ENCODE results near the gene FZR1. TPM values are rescaled to one million over a fixed set of nuclear protein-coding genes. Genes with fewer than 3 reads are reported as not detected.

Gene FZR1
- total and polyA plus RNA-seq, 9 of the 15 experiments (the other 6 are each of a cell fraction or from before 2014, with no cell fraction given): 0.18 to 48.0 (median 22.2) TPM

- no peak; the same call in 1 of the 2 replicates for TF ChIP-seq ZNF584 (CRISPR knock-in tag; IDR thresholded peaks at IDR 0.05; ENCODE audit: low read depth)
- no peak for TF ChIP-seq CTCFL (IDR thresholded peaks at IDR 0.05; ENCODE audit: borderline replicate concordance, insufficient read depth, low read depth, low read length, poor library complexity, severe bottlenecking)
- no peak for TF ChIP-seq ATF2 (CRISPR knock-in tag; IDR thresholded peaks at IDR 0.05)
- TF ChIP-seq ZBTB34 (CRISPR knock-in tag; IDR thresholded peaks at IDR 0.05): no peak
- no peak for TF ChIP-seq ZNF778 (CRISPR knock-in tag; IDR thresholded peaks at IDR 0.05)
- TF ChIP-seq MLLT1 (IDR thresholded peaks at IDR 0.05): no peak
- TF ChIP-seq MAX (CRISPR knock-in tag; IDR thresholded peaks at IDR 0.05): no peak
- TF ChIP-seq MXD1 (CRISPR knock-in tag; IDR thresholded peaks at IDR 0.05; ENCODE audit: borderline replicate concordance, poor library complexity, severe bottlenecking): no peak
- TF ChIP-seq FOXK1 (CRISPR knock-in tag; IDR thresholded peaks at IDR 0.05; ENCODE audit: borderline replicate concordance): no peak; the same call in 1 of the 2 replicates
- TF ChIP-seq SRSF9 (IDR thresholded peaks at IDR 0.05; ENCODE audit: borderline replicate concordance, low read depth, low read length): no peak
- TF ChIP-seq GABPB1 (CRISPR knock-in tag; IDR thresholded peaks at IDR 0.05): no peak
- no peak for TF ChIP-seq DMBX1 (CRISPR knock-in tag; IDR thresholded peaks at IDR 0.05; ENCODE audit: borderline replicate concordance)
- TF ChIP-seq ZNF695 (CRISPR knock-in tag; IDR thresholded peaks at IDR 0.05): no peak
- TF ChIP-seq TCFL5 (CRISPR knock-in tag; conservative IDR thresholded peaks at IDR 0.05): no peak
- no peak for TF ChIP-seq ZNF764 (CRISPR knock-in tag; IDR thresholded peaks at IDR 0.05; ENCODE audit: low read depth)
- TF ChIP-seq RAD51 (IDR thresholded peaks at IDR 0.05; ENCODE audit: borderline replicate concordance, low read depth): peak; percentile 60; the same call in 1 of the 2 replicates
- TF ChIP-seq KAT2B (IDR thresholded peaks at IDR 0.05; ENCODE audit: low read depth, low read length): no peak
- TF ChIP-seq NCOA1 (IDR thresholded peaks at IDR 0.05; ENCODE audit: low read depth): 0 out of 2 replicates have a peak, but pooled peaks have one; percentile 9
- no peak for TF ChIP-seq POLR2AphosphoS5 (IDR thresholded peaks at IDR 0.05; ENCODE audit: control insufficient read depth, insufficient read depth, low read depth, low read length)
- TF ChIP-seq SMARCB1 (IDR thresholded peaks at IDR 0.05; ENCODE audit: insufficient read length, low read depth): no peak
These were observed 15.0 kb downstream of the FZR1 start (continued) for GRCh38 chr19:3521104-3521445.
